Breast epithelium (tissue), 4 donors: ENCODE results near the gene ATF3. TPM values are rescaled to one million over a fixed set of nuclear protein-coding genes. Genes with fewer than 3 reads are reported as not detected.

Source experiments
- DNase-seq, 2 donors: peaks; one replicate each; pipeline ENCODE4 v3.0.0-alpha.2; 2019; ENCODE audit warnings: low spot score in 2 of 2
- H3K27ac ChIP-seq, 2 donors: fragments of 200-600 bp; sonication (generic) in 1 of 2; one replicate each; pipeline ENCODE4 v1.5.1; 2016 to 2019; ENCODE audit warnings: mild to moderate bottlenecking in 1 of 2
- H3K27me3 ChIP-seq, 2 donors: fragments of 200-600 bp; sonication (generic) in 1 of 2; one replicate each; pipeline versions ENCODE4 v1.5.1 to v1.6.0; 2017 to 2019; ENCODE audit warnings: control low read depth in 1 of 2, mild to moderate bottlenecking in 1 of 2
- H3K36me3 ChIP-seq: fragments of 200-600 bp; one replicate; pipeline ENCODE4 v1.5.1; 2019
- H3K4me1 ChIP-seq, 2 donors: fragments of 200-600 bp; sonication (generic); one replicate each; pipeline ENCODE4 v1.5.1; 2016 to 2019; ENCODE audit warnings: control low read depth in 1 of 2
- H3K4me3 ChIP-seq, 3 donors: fragments of 200-600 bp; sonication (generic); 1 replicate in 2 of 3; 2 replicates in 1 of 3; pipeline ENCODE4 v1.5.1; 2016 to 2019; ENCODE audit warnings: mild to moderate bottlenecking in 3 of 3, moderate library complexity in 2 of 3
- H3K9me3 ChIP-seq, 2 donors: fragments of 200-600 bp; sonication (generic) in 1 of 2; one replicate each; pipeline ENCODE4 v1.5.1; 2016 to 2019; ENCODE audit warnings: control low read depth in 1 of 2
- CTCF ChIP-seq, 3 donors: fragments of 450-650 bp; IDR thresholded peaks; one replicate each; pipeline ENCODE4 v1.5.1; 2016 to 2017; ENCODE audit warnings: antibody characterized with exemption in 3 of 3, mild to moderate bottlenecking in 3 of 3, moderate library complexity in 3 of 3
- POLR2A ChIP-seq: fragments of 450-650 bp; IDR thresholded peaks from one replicate; pipeline ENCODE4 v1.6.1; 2016; ENCODE audit warnings: antibody characterized with exemption, mild to moderate bottlenecking, moderate library complexity
- POLR2AphosphoS5 ChIP-seq, 3 donors: sonication (generic); formaldehyde crosslinking; IDR thresholded peaks; one replicate each; pipeline ENCODE4 v1.6.1; 2017; ENCODE audit warnings: antibody characterized with exemption in 3 of 3
- intact Hi-C: fragments of 100-400 bp; cut with DNase I; formaldehyde crosslinking; loops from one replicate; pipeline ENCODE4 v1.15.1; 2023; ENCODE audit warnings: low total_unique reads
- total RNA-seq, 3 donors: library from RNA; depleted of rRNA; stranded (reverse); fragments of >200 nt; gene quantifications; one replicate each; pipeline ENCODE4 v1.1.0, GENCODE V29; 2016

ATF3 gene
- total RNA-seq, 3 donors from 2014 or later: 6.7 to 90.9 (median 26.9) TPM

DNA sequence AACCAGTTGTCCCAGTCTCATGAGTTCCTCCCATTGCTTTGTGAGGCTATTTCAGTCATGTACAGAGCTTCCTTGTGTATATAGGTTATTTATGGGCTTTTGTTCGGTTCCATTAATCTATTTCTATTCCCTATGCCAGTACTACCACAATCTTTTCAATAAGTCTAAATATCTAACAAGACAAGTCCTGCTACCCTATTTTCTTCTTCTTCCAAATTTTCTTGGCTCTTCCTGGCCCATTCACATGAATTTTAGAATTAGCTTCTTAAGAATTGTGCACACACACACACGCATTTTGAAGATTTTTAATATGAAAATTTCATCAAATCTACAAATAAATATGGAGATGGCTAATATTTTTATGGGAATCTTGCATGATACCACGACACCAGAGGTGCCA, 33.8 kb upstream of the ATF3 start:
- Histone ChIP-seq H3K4me3 (no peak overlapping the region), H3K27me3 (no peaks in the 10 kb centered on the region), H3K36me3 (no peaks in the 10 kb centered on the region), H3K4me1 (no peaks in the 10 kb centered on the region), H3K9me3 (no peaks in the 10 kb centered on the region), H3K27ac (no peak overlapping the region)
- intact Hi-C loops: no loop called here
- TF ChIP-seq POLR2AphosphoS5 (IDR thresholded peaks at IDR 0.05): no peak
- no peak for TF ChIP-seq POLR2A
- no peak for TF ChIP-seq CTCF (IDR thresholded peaks at IDR 0.05)
- no peak for DNase-seq

DNA sequence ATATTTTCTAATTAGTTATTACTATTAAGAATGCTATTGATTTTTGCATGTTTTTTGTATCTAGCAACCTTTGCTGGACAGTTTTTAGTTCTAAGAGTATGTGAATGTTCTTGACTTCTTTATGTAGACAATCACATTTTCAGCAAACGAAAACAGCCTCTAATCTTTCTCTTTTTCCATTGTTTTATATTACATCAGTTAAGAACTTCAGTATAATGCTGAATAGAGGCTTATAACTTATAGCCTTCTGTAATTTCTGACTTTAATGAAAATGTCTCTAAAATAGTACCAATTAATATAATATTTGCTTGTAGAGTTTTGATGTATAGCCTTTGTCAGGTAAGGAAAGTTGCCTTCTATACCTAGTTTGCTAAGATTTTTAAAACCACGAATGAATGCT, 33.2 kb upstream of the ATF3 start:
- no peaks in the 10 kb centered on the region for H3K27me3 ChIP-seq
- no peaks in the 10 kb centered on the region for H3K4me1 ChIP-seq
- no peaks in the 10 kb centered on the region for H3K9me3 ChIP-seq
- intact Hi-C loops: no loop called here
- no peak for TF ChIP-seq POLR2AphosphoS5 (IDR thresholded peaks at IDR 0.05)
- H3K27ac ChIP-seq: no peak overlapping the region
- H3K4me3 ChIP-seq: no peak overlapping the region
- no peaks in the 10 kb centered on the region for H3K36me3 ChIP-seq
- DNase-seq: no peak

- no peaks in the 10 kb centered on the region for H3K36me3 ChIP-seq
- intact Hi-C loops: no loop called here
- no peaks in the 10 kb centered on the region for H3K4me1 ChIP-seq
- DNase-seq: no peak
- no peak overlapping the region for H3K4me3 ChIP-seq
- no peaks in the 10 kb centered on the region for H3K9me3 ChIP-seq
- TF ChIP-seq POLR2AphosphoS5 (IDR thresholded peaks at IDR 0.05) (no peak), CTCF (IDR thresholded peaks at IDR 0.05) (no peak), POLR2A (no peak)
- H3K27ac ChIP-seq: no peak overlapping the region
- no peaks in the 10 kb centered on the region for H3K27me3 ChIP-seq
Observed at GRCh38 chr1:212578041-212578440, 30.5 kb upstream of the ATF3 start.

DNA sequence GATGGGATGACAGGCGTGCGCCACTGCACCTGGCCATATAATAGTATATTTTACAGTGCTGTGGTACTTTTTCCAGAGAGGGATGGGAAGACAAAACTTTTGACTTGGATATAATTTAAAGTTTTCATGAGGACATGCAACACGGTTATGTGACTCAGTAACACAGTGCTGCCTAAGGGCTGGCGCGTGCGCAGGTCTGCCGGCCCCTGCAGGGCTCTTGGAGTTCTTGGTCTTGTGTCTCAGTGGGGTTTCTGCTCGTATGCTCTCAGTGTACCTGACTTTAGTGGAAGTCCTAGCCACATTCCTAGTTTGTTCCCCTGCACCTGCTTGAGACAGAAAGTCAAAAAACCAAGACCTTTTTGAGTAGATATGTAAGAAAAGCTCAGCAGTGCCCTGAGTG, 27.5 kb upstream of the ATF3 start:
- DNase-seq: no peak
- intact Hi-C loops: no loop called here
- no peak overlapping the region for H3K4me3 ChIP-seq
- no peak overlapping the region for H3K27ac ChIP-seq
- H3K9me3 ChIP-seq: no peaks in the 10 kb centered on the region
- H3K4me1 ChIP-seq: no peaks in the 10 kb centered on the region
- no peaks in the 10 kb centered on the region for H3K36me3 ChIP-seq
- no peaks in the 10 kb centered on the region for H3K27me3 ChIP-seq
- TF ChIP-seq CTCF (IDR thresholded peaks at IDR 0.05) (no peak), POLR2A (no peak), POLR2AphosphoS5 (IDR thresholded peaks at IDR 0.05) (no peak)

DNA sequence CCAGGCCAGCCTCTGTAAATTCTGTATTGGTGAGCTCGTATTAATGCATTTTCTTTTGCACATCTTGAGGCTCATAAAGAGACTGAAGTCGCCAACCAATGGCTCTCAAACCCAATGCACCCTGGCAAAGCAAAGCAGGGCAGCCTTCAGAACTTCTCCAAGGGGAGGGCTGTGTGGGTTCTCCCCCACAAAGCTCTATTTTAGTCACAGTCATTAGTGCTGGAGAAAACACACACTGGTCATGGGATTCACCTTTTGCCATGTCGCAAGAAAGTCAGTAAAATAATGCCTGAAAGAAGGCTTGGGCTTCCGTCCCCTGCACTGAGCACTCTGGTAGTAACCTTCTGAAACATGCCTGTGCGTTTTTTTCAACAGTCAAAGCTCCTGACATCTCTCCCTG, 26.3 kb upstream of the ATF3 start:
- Histone ChIP-seq H3K27ac (no peak overlapping the region), H3K36me3 (no peaks in the 10 kb centered on the region), H3K4me3 (no peak overlapping the region), H3K27me3 (no peaks in the 10 kb centered on the region), H3K4me1 (no peaks in the 10 kb centered on the region), H3K9me3 (no peaks in the 10 kb centered on the region)
- DNase-seq: no peak
- intact Hi-C loops: no loop called here
- TF ChIP-seq POLR2A (no peak), CTCF (IDR thresholded peaks at IDR 0.05) (no peak), POLR2AphosphoS5 (IDR thresholded peaks at IDR 0.05) (no peak)
